Spleen (tissue), 11 donors: ENCODE measurements around the gene MFAP3. TPM values are rescaled to one million over a fixed set of nuclear protein-coding genes. Genes with fewer than 3 reads are reported as not detected.

ENCODE experiments used
- DNase-seq: peaks from one replicate; pipeline ENCODE4 v3.0.0-alpha.2; 2020
- H3K27ac ChIP-seq, 8 donors: fragments of 200-600 bp; sonication (generic) in 7 of 8; 1 replicate in 4 of 8; 2 replicates in 4 of 8; pipeline versions ENCODE4 v1.5.0 to v1.8.0; 2016 to 2021; ENCODE audit warnings: inconsistent platforms in 4 of 8, mild to moderate bottlenecking in 4 of 8, moderate library complexity in 1 of 8
- H3K27me3 ChIP-seq, 7 donors: fragments of 200-600 bp; sonication (generic) in 6 of 7; replicated peaks in 1 of 7; 1 replicate in 4 of 7; 2 replicates in 3 of 7; pipeline versions ENCODE4 v1.5.0 to v1.8.0; 2016 to 2021; ENCODE audit warnings: inconsistent platforms in 3 of 7, mild to moderate bottlenecking in 1 of 7
- H3K36me3 ChIP-seq, 6 donors: fragments of 200-600 bp; sonication (generic) in 5 of 6; 1 replicate in 4 of 6; 2 replicates in 2 of 6; pipeline versions ENCODE4 v1.5.0 to v1.8.0; 2016 to 2021; ENCODE audit warnings: inconsistent platforms in 2 of 6
- H3K4me1 ChIP-seq, 6 donors: fragments of 200-600 bp; sonication (generic) in 5 of 6; 1 replicate in 3 of 6; 2 replicates in 3 of 6; pipeline versions ENCODE4 v1.5.0 to v1.8.0; 2016 to 2021; ENCODE audit warnings: inconsistent platforms in 3 of 6
- H3K4me3 ChIP-seq, 8 donors: fragments of 200-600 bp; sonication (generic) in 7 of 8; 1 replicate in 4 of 8; 2 replicates in 4 of 8; pipeline versions ENCODE4 v1.5.0 to v1.8.0; 2016 to 2021; ENCODE audit warnings: inconsistent platforms in 4 of 8, mild to moderate bottlenecking in 4 of 8, moderate library complexity in 2 of 8
- H3K9me3 ChIP-seq, 8 donors: fragments of 200-600 bp; sonication (generic) in 7 of 8; 1 replicate in 4 of 8; 2 replicates in 4 of 8; pipeline versions ENCODE4 v1.5.0 to v1.8.0; 2016 to 2021; ENCODE audit warnings: inconsistent platforms in 4 of 8
- CTCF ChIP-seq, 11 experiments: fragments of 200-600 bp in 7 of 11; fragments of 450-650 bp in 4 of 11; sonication (generic) in 4 of 11; IDR thresholded peaks in 8 of 11; conservative IDR thresholded peaks in 3 of 11; 1 replicate in 7 of 11; 2 replicates in 4 of 11; pipeline versions ENCODE4 v1.4.0 to v1.8.0; 2016 to 2021; ENCODE audit warnings: antibody characterized with exemption in 11 of 11, inconsistent platforms in 4 of 11, mild to moderate bottlenecking in 1 of 11
- POLR2A ChIP-seq, 3 donors: fragments of 450-650 bp; IDR thresholded peaks; one replicate each; pipeline ENCODE4 v1.5.1; 2017; ENCODE audit warnings: antibody characterized with exemption in 3 of 3, mild to moderate bottlenecking in 1 of 3
- POLR2AphosphoS5 ChIP-seq, 3 donors: sonication (generic); formaldehyde crosslinking; IDR thresholded peaks; one replicate each; pipeline ENCODE4 v1.5.1; 2017; ENCODE audit warnings: antibody characterized with exemption in 3 of 3
- WGBS, 5 donors: extraction: QIAGEN DNeasy Blood & Tissue Kit in 3 of 5; methylation state at CpG; one replicate each; pipeline versions ENCODE4 v1.1.5 to v1.1.7; 2013 to 2018; 5-methylcytosine and 5-hydroxymethylcytosine counted together
- intact Hi-C: fragments of 100-400 bp; cut with DNase I; formaldehyde crosslinking; loops from one replicate; pipeline ENCODE4 v1.15.0; 2023; ENCODE audit warnings: low total_unique reads
- polyA plus RNA-seq, 3 donors: library from polyadenylated mRNA; stranded (reverse); fragments of 200-250 nt; gene quantifications; one replicate each; pipeline ENCODE4 v1.2.1, GENCODE V29; 2013
- total RNA-seq, 7 donors: library from RNA; depleted of rRNA in 3 of 7; stranded (reverse); fragments of >200 nt in 3 of 7; fragmentation: NEBNext Ultra II Directional in 4 of 7; extraction: Animal tissue kit (Norgen Biotek cat#: 25700) in 4 of 7; gene quantifications; one replicate each; pipeline versions ENCODE4 v1.1.0 to v1.2.1, GENCODE V29; 2016 to 2021
- donor health status: healthy with polysubstance abuse.
- donor health status: DM: no; HTN: no; CAD: no; lungs with moderate emphysema.
- donor health status: DM: no; HTN: no; CAD: no.
- donor health status: Bipolar disorder and iron deficiency.
- donor health status: healthy.
- donor health status: DM: no; HTN: no; CAD: no.
- donor health status: DM: yes; HTN: yes; CAD: no.

The MFAP3 gene
- total and polyA plus RNA-seq, 10 donors, result 1.8 to 64.6 (median 34.2) TPM

- intact Hi-C loops, result loop anchor here (5.0 kb wide), 2 partner anchors 105 to 330 kb away; no protein-coding TSS in a partner anchor
- H3K4me3 ChIP-seq, result no peak overlapping the region
- H3K27me3 ChIP-seq, result no peaks in the 10 kb centered on the region
- no peak for TF ChIP-seq CTCF (IDR thresholded peaks at IDR 0.05 in 8 of 11, conservative IDR thresholded peaks at IDR 0.05 in 3 of 11)
- TF ChIP-seq POLR2AphosphoS5 (IDR thresholded peaks at IDR 0.05), result no peak
- TF ChIP-seq POLR2A (IDR thresholded peaks at IDR 0.05), result no peak
- WGBS, 5 donors, result 49 to 52% (median 49%) methylated on average over 2 of the region's 2 CpGs
- no peaks in the 10 kb centered on the region for H3K9me3 ChIP-seq
- no peak overlapping the region for H3K27ac ChIP-seq
- no peaks in the 10 kb centered on the region for H3K36me3 ChIP-seq
- peaks cover 0 to 27% (median 8%) of the 10 kb centered on the region in 6 donors for H3K4me1 ChIP-seq
- DNase-seq, result no peak
Measured at GRCh38 chr5:154071799-154072413, 33.1 kb downstream of the MFAP3 start.

GRCh38 chr5:154072414-154073171 lies 33.8 kb downstream of the MFAP3 start:
- Histone ChIP-seq H3K27ac (no peak overlapping the region), H3K36me3 (no peaks in the 10 kb centered on the region), H3K27me3 (no peaks in the 10 kb centered on the region), H3K4me3 (no peak overlapping the region), H3K9me3 (no peaks in the 10 kb centered on the region), H3K4me1 (peaks cover under 1 to 33% (median 8%) of the 10 kb centered on the region in 6 donors)
- TF ChIP-seq CTCF (IDR thresholded peaks at IDR 0.05 in 8 of 11, conservative IDR thresholded peaks at IDR 0.05 in 3 of 11), result peak; percentile 83 to 95 (median 93)
- TF ChIP-seq POLR2A (IDR thresholded peaks at IDR 0.05), result no peak
- peak in 2 of 3 donors; percentile 26 to 40 for TF ChIP-seq POLR2AphosphoS5 (IDR thresholded peaks at IDR 0.05)
- 43 to 50% (median 45%) methylated on average over 18 of the region's 18 CpGs for WGBS, 5 donors
- DNase-seq, result peak; percentile 95
- intact Hi-C loops, result loop anchor here (5.0 kb wide), 2 partner anchors 105 to 330 kb away; no protein-coding TSS in a partner anchor

- peaks cover 2 to 46% (median 18%) of the 10 kb centered on the region in 6 donors for H3K4me1 ChIP-seq
- no peaks in the 10 kb centered on the region for H3K36me3 ChIP-seq
- TF ChIP-seq POLR2A (IDR thresholded peaks at IDR 0.05) (no peak), POLR2AphosphoS5 (IDR thresholded peaks at IDR 0.05) (no peak), CTCF (IDR thresholded peaks at IDR 0.05 in 8 of 11, conservative IDR thresholded peaks at IDR 0.05 in 3 of 11) (no peak)
- H3K9me3 ChIP-seq, result no peaks in the 10 kb centered on the region
- intact Hi-C loops, result no loop called here
- DNase-seq, result no peak
- H3K4me3 ChIP-seq, result no peak overlapping the region
- no peaks in the 10 kb centered on the region for H3K27me3 ChIP-seq
- no peak overlapping the region for H3K27ac ChIP-seq
- WGBS, 5 donors, result 80 to 92% (median 87%) methylated on average over 5 of the region's 5 CpGs
Measured at GRCh38 chr5:154076240-154076922, 37.6 kb downstream of the MFAP3 start.
